H9 (cell line): Measurements from ENCODE around the gene CFAP57. TPM values are rescaled to one million over a fixed set of nuclear protein-coding genes. Genes with fewer than 3 reads are reported as not detected.

ENCODE experiments used
- DNase-seq: peaks from one replicate; pipeline ENCODE4 v3.0.0-alpha.2; 2017
- H2AFZ ChIP-seq: one replicate; pipeline ENCODE4 v1.6.1; 2013; ENCODE audit warnings: mild to moderate bottlenecking, low read length, control low read depth, moderate library complexity
- H2AK5ac ChIP-seq: 2 replicates; pipeline ENCODE4 v1.6.1; 2013; ENCODE audit warnings: low read length, control low read depth, mixed read lengths; ENCODE audit not compliant: insufficient read length
- H2BK120ac ChIP-seq: one replicate; pipeline ENCODE4 v1.6.1; 2013; ENCODE audit warnings: low read depth, mild to moderate bottlenecking, low read length, control low read depth, inconsistent platforms; ENCODE audit not compliant: poor library complexity, severe bottlenecking
- H2BK12ac ChIP-seq: 2 replicates; pipeline ENCODE4 v1.6.1; 2013; ENCODE audit warnings: low read length, control low read depth, mixed read lengths, low read depth; ENCODE audit not compliant: insufficient read length
- H2BK15ac ChIP-seq: 2 replicates; pipeline ENCODE4 v1.6.1; 2013; ENCODE audit warnings: low read depth, low read length, control low read depth
- H2BK20ac ChIP-seq: one replicate; pipeline ENCODE4 v1.6.1; 2013; ENCODE audit warnings: low read depth, mild to moderate bottlenecking, low read length, control low read depth, inconsistent platforms; ENCODE audit not compliant: poor library complexity, severe bottlenecking
- H2BK5ac ChIP-seq: 2 replicates; pipeline ENCODE4 v1.6.1; 2013; ENCODE audit warnings: low read length, control low read depth, mixed read lengths; ENCODE audit not compliant: insufficient read length
- H3K14ac ChIP-seq: 2 replicates; pipeline ENCODE4 v1.6.1; 2013; ENCODE audit warnings: low read length, control low read depth; ENCODE audit not compliant: insufficient read depth
- H3K18ac ChIP-seq: 2 replicates; pipeline ENCODE4 v1.6.1; 2013; ENCODE audit warnings: low read depth, mild to moderate bottlenecking, mixed read lengths, low read length, control low read depth; ENCODE audit not compliant: insufficient read length
- H3K23ac ChIP-seq: 2 replicates; pipeline ENCODE4 v1.6.1; 2013; ENCODE audit warnings: low read length, control low read depth, mixed read lengths, low read depth; ENCODE audit not compliant: insufficient read length
- H3K23me2 ChIP-seq: 2 replicates; pipeline ENCODE4 v1.6.1; 2013; ENCODE audit warnings: low read depth, mild to moderate bottlenecking, mixed read lengths, low read length, control low read depth; ENCODE audit not compliant: insufficient read length, poor library complexity, severe bottlenecking
- H3K27ac ChIP-seq: 2 replicates; pipeline ENCODE4 v1.5.1; 2013; ENCODE audit warnings: low read length, control low read depth, mixed read lengths, low read depth; ENCODE audit not compliant: insufficient read length
- H3K27me3 ChIP-seq: 2 replicates; pipeline ENCODE4 v1.6.1; 2013; ENCODE audit warnings: low read length, control low read depth, inconsistent platforms; ENCODE audit not compliant: insufficient read depth
- H3K4ac ChIP-seq: 2 replicates; pipeline ENCODE4 v1.6.1; 2013; ENCODE audit warnings: low read depth, mild to moderate bottlenecking, control low read depth, inconsistent platforms, low read length, moderate library complexity
- H3K4me1 ChIP-seq: 2 replicates; pipeline ENCODE4 v1.6.1; 2013; ENCODE audit warnings: low read length, control low read depth, inconsistent platforms; ENCODE audit not compliant: insufficient read depth
- H3K4me2 ChIP-seq: 2 replicates; pipeline ENCODE4 v1.6.1; 2013; ENCODE audit warnings: low read length, control low read depth, mixed read lengths; ENCODE audit not compliant: insufficient read length, insufficient read depth
- H3K56ac ChIP-seq: 2 replicates; pipeline ENCODE4 v1.6.1; 2013; ENCODE audit warnings: low read depth, mild to moderate bottlenecking, mixed read lengths, low read length, control low read depth; ENCODE audit not compliant: insufficient read length
- H3K79me1 ChIP-seq: 2 replicates; pipeline ENCODE4 v1.6.1; 2013; ENCODE audit warnings: low read depth, mild to moderate bottlenecking, moderate library complexity, low read length, control low read depth, inconsistent platforms; ENCODE audit not compliant: insufficient read depth, poor library complexity, severe bottlenecking
- H3K79me2 ChIP-seq: 2 replicates; pipeline ENCODE4 v1.6.1; 2013; ENCODE audit warnings: low read length, control low read depth, inconsistent platforms; ENCODE audit not compliant: insufficient read depth
- H3K9ac ChIP-seq: 2 replicates; pipeline ENCODE4 v1.6.1; 2013; ENCODE audit warnings: low read length, control low read depth, mixed read lengths; ENCODE audit not compliant: insufficient read length; ENCODE audit errors: extremely low read depth
- H3K9me3 ChIP-seq: one replicate; pipeline ENCODE4 v1.6.1; 2013; ENCODE audit warnings: low read depth, low read length, inconsistent platforms; ENCODE audit not compliant: control insufficient read depth
- H3T11ph ChIP-seq: one replicate; pipeline ENCODE4 v1.6.1; 2013; ENCODE audit warnings: mild to moderate bottlenecking, low read length, control low read depth, inconsistent platforms
- H4K20me1 ChIP-seq: one replicate; pipeline ENCODE4 v1.6.1; 2013; ENCODE audit not compliant: control insufficient read depth, insufficient read length, insufficient read depth
- H4K5ac ChIP-seq: 2 replicates; pipeline ENCODE4 v1.6.1; 2013; ENCODE audit warnings: low read depth, mild to moderate bottlenecking, mixed read lengths, low read length, control low read depth; ENCODE audit not compliant: insufficient read length
- H4K8ac ChIP-seq: replicated peaks from 2 replicates; pipeline ENCODE4 v1.6.1; 2013; ENCODE audit warnings: low read length, control low read depth, mixed read lengths, low read depth; ENCODE audit not compliant: insufficient read length
- H4K91ac ChIP-seq: 2 replicates; pipeline ENCODE4 v1.6.1; 2013; ENCODE audit warnings: low read depth, mild to moderate bottlenecking, moderate library complexity, mixed read lengths, low read length, control low read depth; ENCODE audit not compliant: insufficient read length
- H3K27ac Mint-ChIP-seq, 3 experiments: 2 replicates in 2 of 3; 3 replicates in 1 of 3; pipeline ENCODE4 v1.8.0; 2020 to 2021; ENCODE audit warnings: mixed read lengths in 3 of 3, mild to moderate bottlenecking in 1 of 3, moderate library complexity in 1 of 3
- H3K27me3 Mint-ChIP-seq: 2 replicates; pipeline ENCODE4 v1.8.0; 2021; ENCODE audit warnings: low read depth, mild to moderate bottlenecking, moderate library complexity, mixed read lengths
- H3K36me3 Mint-ChIP-seq, 3 experiments: 2 replicates in 2 of 3; 3 replicates in 1 of 3; pipeline ENCODE4 v1.8.0; 2020 to 2021; ENCODE audit warnings: low read depth in 3 of 3, mixed read lengths in 3 of 3; ENCODE audit not compliant: insufficient read depth in 1 of 3
- H3K4me1 Mint-ChIP-seq, 2 experiments: 2 replicates each; pipeline ENCODE4 v1.8.0; 2020; ENCODE audit warnings: mixed read lengths in 2 of 2
- H3K4me3 Mint-ChIP-seq, 2 experiments: 2 replicates in 1 of 2; 3 replicates in 1 of 2; pipeline ENCODE4 v1.8.0; 2020 to 2021; ENCODE audit warnings: mild to moderate bottlenecking in 2 of 2, mixed read lengths in 2 of 2, moderate library complexity in 1 of 2
- H3K9me3 Mint-ChIP-seq, 2 experiments: 2 replicates in 1 of 2; 3 replicates in 1 of 2; pipeline ENCODE4 v1.8.0; 2020; ENCODE audit warnings: mild to moderate bottlenecking in 2 of 2, mixed read lengths in 2 of 2, moderate library complexity in 1 of 2
- CTCF ChIP-seq: fragments of 200-600 bp; sonication (generic); conservative IDR thresholded peaks from 3 replicates; pipeline ENCODE4 v1.8.0; 2021; ENCODE audit warnings: antibody characterized with exemption, mild to moderate bottlenecking
- WGBS: extraction: QIAGEN DNeasy Blood & Tissue Kit; methylation state at CpG from one replicate; pipeline ENCODE4 v1.1.7; 2013; ENCODE audit warnings: missing lambda C conversion rate, low lambda C conversion rate, mixed read lengths; ENCODE audit not compliant: insufficient read length; ENCODE audit errors: extremely low coverage; 5-methylcytosine and 5-hydroxymethylcytosine counted together
- total RNA-seq: library from RNA; stranded (reverse); gene quantifications from 2 replicates; pipeline ENCODE4 v1.2.1, GENCODE V29; 2021

The CFAP57 gene
- total RNA-seq, 1 experiment from 2014 or later: 0.33 TPM

- Histone ChIP-seq H2BK120ac (no peak overlapping the region), H3K23ac (no peak overlapping the region), H3K4me1 (peaks cover 5% of the 10 kb centered on the region; the same call in 1 of the 2 replicates), H2BK12ac (no peak overlapping the region), H4K5ac (no peak overlapping the region), H3K27me3 (no peaks in the 10 kb centered on the region), H4K91ac (peak overlapping the region; percentile 24), H2BK15ac (no peak overlapping the region), H3K23me2 (peaks cover 6% of the 10 kb centered on the region), H3K14ac (no peak overlapping the region), H2BK5ac (no peak overlapping the region), H3K4me2 (peak overlapping the region; percentile 65), H3K9me3 (no peaks in the 10 kb centered on the region), H4K8ac (no peak overlapping the region), H2AFZ (no peak overlapping the region), H3K79me2 (no peaks in the 10 kb centered on the region), H4K20me1 (peaks cover 3% of the 10 kb centered on the region), H2BK20ac (no peak overlapping the region), H3K18ac (peak overlapping the region; percentile 12), H3K9ac (no peak overlapping the region), H3K56ac (no peak overlapping the region), H2AK5ac (no peak overlapping the region), H3K27ac (no peak overlapping the region), H3T11ph (no peak overlapping the region), H3K4ac (no peak overlapping the region), H3K79me1 (no peaks in the 10 kb centered on the region)
- DNase-seq: peak; percentile 37
- no CpG with 5 or more reads among the region's 12 CpGs for WGBS
- H3K4me1 Mint-ChIP-seq: peaks cover 22 to 26% of the 10 kb centered on the region in 2 experiments
- peak overlapping the region; percentile 97 to 98 (median 97); a peak in 4 of 7 replicates for H3K27ac Mint-ChIP-seq
- peaks cover 0 to 4% of the 10 kb centered on the region in 2 experiments; a peak in 3 of 5 replicates for H3K9me3 Mint-ChIP-seq
- peak overlapping the region; percentile 84 to 89 for H3K4me3 Mint-ChIP-seq
- TF ChIP-seq CTCF: no peak
- H3K27me3 Mint-ChIP-seq: peaks cover 3% of the 10 kb centered on the region
- peaks cover 4 to 25% (median 14%) of the 10 kb centered on the region in 3 experiments; a peak in 6 of 7 replicates for H3K36me3 Mint-ChIP-seq
Observed at GRCh38 chr1:43271186-43272118, 99.3 kb downstream of the CFAP57 start.
